Breast epithelium (tissue), 3 donors: ENCODE data around the gene CADPS2.

ENCODE experiments used
- CTCF ChIP-seq, 3 donors: fragments of 450-650 bp; IDR thresholded peaks; one replicate each; pipeline ENCODE4 v1.5.1; 2016 to 2017; ENCODE audit warnings: antibody characterized with exemption in 3 of 3, mild to moderate bottlenecking in 3 of 3, moderate library complexity in 3 of 3
- POLR2A ChIP-seq: fragments of 450-650 bp; IDR thresholded peaks from one replicate; pipeline ENCODE4 v1.6.1; 2016; ENCODE audit warnings: antibody characterized with exemption, mild to moderate bottlenecking, moderate library complexity

- TF ChIP-seq CTCF (IDR thresholded peaks at IDR 0.05) (no peak), POLR2A (no peak)
Measured at GRCh38 chr7:122752583-122752982, 133.7 kb downstream of the CADPS2 start.
